Measurements from ENCODE around the gene C2CD3. TPM values are rescaled to one million over a fixed set of nuclear protein-coding genes. Genes with fewer than 3 reads are reported as not detected.
"Not testable (repeated sequence)": the region's sequence is repeated elsewhere in the genome, so short reads cannot be mapped to it uniquely, and the experiment has no call there.

C2CD3 gene
- total RNA-seq, 1 donor from 2014 or later, result 53.7 TPM

DNA sequence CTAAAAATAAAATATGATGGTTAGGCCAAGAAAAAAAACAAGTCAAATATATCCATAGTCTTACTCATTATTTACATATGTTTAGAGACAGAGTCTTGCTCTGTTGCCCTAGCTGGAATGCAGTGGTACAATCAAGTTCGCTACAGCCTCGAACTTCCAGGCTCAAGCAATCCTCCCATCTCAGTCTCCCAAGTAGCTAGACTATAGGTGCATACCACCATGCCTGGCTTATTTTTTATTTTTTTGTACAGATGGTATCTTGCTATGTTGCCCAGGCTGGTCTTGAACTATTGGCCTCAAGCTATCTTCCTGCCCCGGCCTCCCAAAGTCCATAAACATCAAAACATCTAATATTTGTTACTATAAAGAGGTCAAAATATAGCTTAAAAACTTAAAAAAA lies 36.1 kb downstream of the C2CD3 start:
- Mint-ChIP-seq H3K36me3 (ENCODE audit: low read depth, unreplicated experiment) (peaks cover 16% of the 10 kb centered on the region), H3K4me3 (ENCODE audit: unreplicated experiment) (no peak overlapping the region)

GRCh38 chr11:74133436-74133835 lies 37.4 kb downstream of the C2CD3 start:
- Mint-ChIP-seq H3K4me3 (ENCODE audit: unreplicated experiment) (no peak overlapping the region), H3K36me3 (ENCODE audit: low read depth, unreplicated experiment) (peaks cover 16% of the 10 kb centered on the region), H3K9me3 (ENCODE audit: unreplicated experiment) (no peaks in the 10 kb centered on the region), H3K4me1 (ENCODE audit: low read depth, unreplicated experiment) (peaks cover 24% of the 10 kb centered on the region), H3K27me3 (ENCODE audit: low read depth, unreplicated experiment) (no peaks in the 10 kb centered on the region), H3K27ac (ENCODE audit: unreplicated experiment) (no peak overlapping the region)
- H3K27me3 ChIP-seq (ENCODE audit: insufficient read depth, low read length), result no peaks in the 10 kb centered on the region
- H3K27ac ChIP-seq (ENCODE audit: low read depth, low read length), result no peak overlapping the region
- no peak for FAIRE-seq
- no peaks in the 10 kb centered on the region for H4K20me1 ChIP-seq (ENCODE audit: insufficient read depth, low read length)
- H3K36me3 ChIP-seq (ENCODE audit: insufficient read depth, low read length), result peaks cover 6% of the 10 kb centered on the region
- DNase-seq (ENCODE audit: low read depth), result no peak
- H3K79me2 ChIP-seq (ENCODE audit: insufficient read depth, low read length), result no peaks in the 10 kb centered on the region
- no peak overlapping the region for H3K4me3 ChIP-seq (ENCODE audit: insufficient read depth, low read depth, low read length)
- TF ChIP-seq CTCF (IDR thresholded peaks at IDR 0.05; ENCODE audit: insufficient read depth, low read depth, low read length), result no peak
- no peak for TF ChIP-seq EZH2 (IDR thresholded peaks at IDR 0.05; ENCODE audit: insufficient read depth, low read length)
- H3K9ac ChIP-seq (ENCODE audit: low read length), result no peak overlapping the region
- no peak overlapping the region for H2AFZ ChIP-seq (ENCODE audit: low read depth, low read length)
- H3K4me2 ChIP-seq (ENCODE audit: low read length), result no peak overlapping the region
- peaks cover 12% of the 10 kb centered on the region for H3K4me1 ChIP-seq (ENCODE audit: insufficient read depth, low read length)
- no peaks in the 10 kb centered on the region for H3K9me3 ChIP-seq (ENCODE audit: insufficient read depth, low read depth, low read length)

More for the DNA sequence above, 36.1 kb downstream of the C2CD3 start:
- H3K9ac ChIP-seq (ENCODE audit: low read length), result no peak overlapping the region
- Mint-ChIP-seq H3K27ac (ENCODE audit: unreplicated experiment) (peak overlapping the region; percentile 89), H3K4me1 (ENCODE audit: low read depth, unreplicated experiment) (peaks cover 37% of the 10 kb centered on the region), H3K9me3 (ENCODE audit: unreplicated experiment) (no peaks in the 10 kb centered on the region), H3K27me3 (ENCODE audit: low read depth, unreplicated experiment) (no peaks in the 10 kb centered on the region)
- H3K9me3 ChIP-seq (ENCODE audit: insufficient read depth, low read depth, low read length), result no peaks in the 10 kb centered on the region
- no peak for FAIRE-seq
- no peaks in the 10 kb centered on the region for H3K79me2 ChIP-seq (ENCODE audit: insufficient read depth, low read length)
- no peak overlapping the region for H3K4me3 ChIP-seq (ENCODE audit: insufficient read depth, low read depth, low read length)
- H4K20me1 ChIP-seq (ENCODE audit: insufficient read depth, low read length), result no peaks in the 10 kb centered on the region
- H3K27me3 ChIP-seq (ENCODE audit: insufficient read depth, low read length), result no peaks in the 10 kb centered on the region
- H3K4me1 ChIP-seq (ENCODE audit: insufficient read depth, low read length), result peaks cover 24% of the 10 kb centered on the region
- no peak for DNase-seq (ENCODE audit: low read depth)
- H3K36me3 ChIP-seq (ENCODE audit: insufficient read depth, low read length), result peaks cover 6% of the 10 kb centered on the region
- no peak for TF ChIP-seq EZH2 (IDR thresholded peaks at IDR 0.05; ENCODE audit: insufficient read depth, low read length)
- TF ChIP-seq CTCF (IDR thresholded peaks at IDR 0.05; ENCODE audit: insufficient read depth, low read depth, low read length), result no peak
- no peak overlapping the region for H2AFZ ChIP-seq (ENCODE audit: low read depth, low read length)
- H3K27ac ChIP-seq (ENCODE audit: low read depth, low read length), result peak overlapping the region; percentile 41
- H3K4me2 ChIP-seq (ENCODE audit: low read length), result no peak overlapping the region

- TF ChIP-seq EZH2 (IDR thresholded peaks at IDR 0.05; ENCODE audit: insufficient read depth, low read length) (no peak), CTCF (IDR thresholded peaks at IDR 0.05; ENCODE audit: insufficient read depth, low read depth, low read length) (no peak)
- Mint-ChIP-seq H3K27ac (ENCODE audit: unreplicated experiment) (no peak overlapping the region), H3K9me3 (ENCODE audit: unreplicated experiment) (no peaks in the 10 kb centered on the region)
Observed at GRCh38 chr11:74132833-74133232, 38.0 kb downstream of the C2CD3 start.

GRCh38 chr11:74129121-74129520 lies 41.7 kb downstream of the C2CD3 start:
- not testable (repeated sequence) for H3K9ac ChIP-seq (ENCODE audit: low read length); H2AFZ ChIP-seq (ENCODE audit: low read depth, low read length); H3K4me2 ChIP-seq (ENCODE audit: low read length); H3K9me3 ChIP-seq (ENCODE audit: insufficient read depth, low read depth, low read length); H3K27me3 ChIP-seq (ENCODE audit: insufficient read depth, low read length); H3K36me3 ChIP-seq (ENCODE audit: insufficient read depth, low read length); H3K4me3 ChIP-seq (ENCODE audit: insufficient read depth, low read depth, low read length); H3K4me1 ChIP-seq (ENCODE audit: insufficient read depth, low read length); FAIRE-seq; DNase-seq (ENCODE audit: low read depth); H4K20me1 ChIP-seq (ENCODE audit: insufficient read depth, low read length); H3K27ac ChIP-seq (ENCODE audit: low read depth, low read length); H3K4me1 Mint-ChIP-seq (ENCODE audit: low read depth, unreplicated experiment); H3K79me2 ChIP-seq (ENCODE audit: insufficient read depth, low read length); H3K4me3 Mint-ChIP-seq (ENCODE audit: unreplicated experiment); H3K27ac Mint-ChIP-seq (ENCODE audit: unreplicated experiment); H3K9me3 Mint-ChIP-seq (ENCODE audit: unreplicated experiment); H3K27me3 Mint-ChIP-seq (ENCODE audit: low read depth, unreplicated experiment)
- H3K36me3 Mint-ChIP-seq (ENCODE audit: low read depth, unreplicated experiment), result peaks cover 19% of the 10 kb centered on the region

More at GRCh38 chr11:74132833-74133232, 38.0 kb downstream of the C2CD3 start:
- H3K4me1 Mint-ChIP-seq (ENCODE audit: low read depth, unreplicated experiment), result peaks cover 18% of the 10 kb centered on the region
- Histone ChIP-seq H3K9me3 (ENCODE audit: insufficient read depth, low read depth, low read length) (no peaks in the 10 kb centered on the region), H4K20me1 (ENCODE audit: insufficient read depth, low read length) (no peaks in the 10 kb centered on the region), H3K4me3 (ENCODE audit: insufficient read depth, low read depth, low read length) (no peak overlapping the region), H3K36me3 (ENCODE audit: insufficient read depth, low read length) (peaks cover 6% of the 10 kb centered on the region), H3K9ac (ENCODE audit: low read length) (no peak overlapping the region), H3K79me2 (ENCODE audit: insufficient read depth, low read length) (no peaks in the 10 kb centered on the region), H3K4me2 (ENCODE audit: low read length) (no peak overlapping the region), H3K27ac (ENCODE audit: low read depth, low read length) (no peak overlapping the region), H2AFZ (ENCODE audit: low read depth, low read length) (no peak overlapping the region), H3K27me3 (ENCODE audit: insufficient read depth, low read length) (no peaks in the 10 kb centered on the region), H3K4me1 (ENCODE audit: insufficient read depth, low read length) (peaks cover 6% of the 10 kb centered on the region)
- no peaks in the 10 kb centered on the region for H3K27me3 Mint-ChIP-seq (ENCODE audit: low read depth, unreplicated experiment)
- H3K36me3 Mint-ChIP-seq (ENCODE audit: low read depth, unreplicated experiment), result peaks cover 18% of the 10 kb centered on the region
- no peak for DNase-seq (ENCODE audit: low read depth)
- peak; percentile 69 for FAIRE-seq
- no peak overlapping the region for H3K4me3 Mint-ChIP-seq (ENCODE audit: unreplicated experiment)

All from astrocyte (in vitro differentiated cells and primary cell).